K562 (cell line): Measurements from ENCODE around the gene PSMA7. TPM values are rescaled to one million over a fixed set of nuclear protein-coding genes. Genes with fewer than 3 reads are reported as not detected.

Experiments
- ETV6 ChIP-seq, 3 experiments: fragments of 150-350 bp in 1 of 3; sonication (generic) in 1 of 3; formaldehyde crosslinking in 1 of 3; IDR thresholded peaks; 2 replicates each; pipeline versions ENCODE4 v1.6.1 to v1.8.0; 2014 to 2022; ENCODE audit warnings: borderline replicate concordance in 2 of 3, low read depth in 2 of 3, antibody characterized with exemption in 1 of 3, low read length in 1 of 3, mild to moderate bottlenecking in 1 of 3, missing genetic modification reagents in 1 of 3
- FOXP1 ChIP-seq: sonication (generic); formaldehyde crosslinking; IDR thresholded peaks from 2 replicates; pipeline ENCODE4 v1.8.0; 2022; ENCODE audit warnings: mild to moderate bottlenecking, missing genetic modification reagents
- GMEB1 ChIP-seq: fragments of 250-450 bp; sonication (Bioruptor Pico); IDR thresholded peaks from 2 replicates; pipeline ENCODE4 v1.4.0; 2020; ENCODE audit warnings: mild to moderate bottlenecking
- PTBP1 ChIP-seq: fragments of 200-400 bp; formaldehyde crosslinking; IDR thresholded peaks from 2 replicates; pipeline ENCODE4 v1.6.1; 2017; ENCODE audit warnings: low read depth, low read length
- RBM14 ChIP-seq: fragments of 200-400 bp; formaldehyde crosslinking; IDR thresholded peaks from 2 replicates; pipeline ENCODE4 v1.6.1; 2018; ENCODE audit warnings: low read depth, mild to moderate bottlenecking, low read length, moderate library complexity, borderline replicate concordance; ENCODE audit not compliant: insufficient read depth
- RERE ChIP-seq: sonication (generic); formaldehyde crosslinking; IDR thresholded peaks from 2 replicates; pipeline ENCODE4 v1.8.0; 2023; ENCODE audit warnings: missing genetic modification reagents, mild to moderate bottlenecking, borderline replicate concordance
- SMAD4 ChIP-seq: fragments of 250-450 bp; sonication (Bioruptor Pico); conservative IDR thresholded peaks from 2 replicates; pipeline ENCODE4 v1.8.0; 2021; ENCODE audit warnings: inconsistent platforms, mild to moderate bottlenecking, moderate library complexity
- SREBF1 ChIP-seq: fragments of 150-350 bp; IDR thresholded peaks from 2 replicates; pipeline ENCODE4 v1.6.1; 2014; ENCODE audit warnings: antibody characterized with exemption, low read depth, low read length, borderline replicate concordance
- TAF1 ChIP-seq: IDR thresholded peaks from 2 replicates; pipeline ENCODE4 v1.6.1; 2011; ENCODE audit warnings: mild to moderate bottlenecking, low read length, moderate library complexity; ENCODE audit not compliant: insufficient read depth, control insufficient read depth, severe bottlenecking; ENCODE audit errors: extremely low read depth
- U2AF1 ChIP-seq: fragments of 200-400 bp; formaldehyde crosslinking; optimal IDR thresholded peaks from 2 replicates; pipeline ENCODE3; 2017; ENCODE audit warnings: mild to moderate bottlenecking, low read depth, low read length, moderate library complexity
- ZNF197 ChIP-seq: fragments of 200-800 bp; sonication (Bioruptor generic); IDR thresholded peaks from 2 replicates; pipeline ENCODE4 v1.6.1; 2016; ENCODE audit warnings: low read depth, missing genetic modification characterization, missing compliant biosample characterization
- ZNF609 ChIP-seq: sonication (generic); formaldehyde crosslinking; IDR thresholded peaks from 2 replicates; pipeline ENCODE4 v1.8.1; 2023; ENCODE audit warnings: missing genetic modification reagents, mild to moderate bottlenecking, borderline replicate concordance
- ZNF644 ChIP-seq: fragments of 200-800 bp; sonication (Bioruptor generic); IDR thresholded peaks from 2 replicates; pipeline ENCODE4 v1.6.1; 2016; ENCODE audit warnings: low read depth, missing genetic modification characterization, missing compliant biosample characterization
- polyA plus RNA-seq, 8 experiments: library from polyadenylated mRNA; depleted of rRNA in 4 of 8; stranded (reverse) in 5 of 8; unstranded in 3 of 8; fragments of >200 nt; fragmentation: Nextera tagmentation in 2 of 8; fragmentation: Illumina TruSeq in 1 of 8; extraction: Ambion mirVana in 2 of 8; extraction: Trizol in 1 of 8; gene quantifications; 2 replicates each; pipeline versions ENCODE4 v1.2.1 to v1.2.3, GENCODE V29; 2011 to 2014; ENCODE audit warnings: inconsistent platforms in 1 of 8, missing spikeins in 1 of 8
- total RNA-seq, 7 experiments: library from RNA; depleted of rRNA in 6 of 7; stranded (reverse); fragments of >200 nt in 6 of 7; fragmentation: Illumina TruSeq in 2 of 7; extraction: Trizol in 2 of 7; gene quantifications; 2 replicates each; pipeline versions ENCODE4 v1.2.1 to v1.2.3, GENCODE V29; 2011 to 2021; ENCODE audit warnings: low replicate concordance in 1 of 7

The PSMA7 gene
- total and polyA plus RNA-seq, 9 of the 15 experiments (the other 6 are each of a cell fraction or from before 2014, with no cell fraction given) = 257 to 510 (median 393) TPM

GRCh38 chr20:62143081-62143956 lies at the start of gene PSMA7, which contains the start of gene SS18L1 (continued):
- no peak for TF ChIP-seq U2AF1
- no peak for TF ChIP-seq SREBF1
- TF ChIP-seq TAF1 = peak; percentile 60
- TF ChIP-seq FOXP1 (CRISPR knock-in tag) = peak; percentile 60; the same call in 1 of the 2 replicates
- TF ChIP-seq SMAD4 = peak; percentile 83
- no peak for TF ChIP-seq ZNF609 (CRISPR knock-in tag)
- peak; percentile 99 for TF ChIP-seq GMEB1 (CRISPR knock-in tag)
- no peak for TF ChIP-seq RBM14
- no peak for TF ChIP-seq PTBP1
- TF ChIP-seq ZNF644 (tag) = no peak
- TF ChIP-seq RERE (CRISPR knock-in tag) = no peak
- TF ChIP-seq ETV6 (IDR thresholded peaks at IDR 0.05; ENCODE audit: borderline replicate concordance in 1 of 2, low read depth in 2 of 2, low read length in 1 of 2) = no peak
- TF ChIP-seq ETV6 (CRISPR knock-in tag; IDR thresholded peaks at IDR 0.05; ENCODE audit: borderline replicate concordance) = no peak
- no peak for TF ChIP-seq ZNF197 (CRISPR knock-in tag)
